ENCODE data around the gene CLSTN2.

DNA sequence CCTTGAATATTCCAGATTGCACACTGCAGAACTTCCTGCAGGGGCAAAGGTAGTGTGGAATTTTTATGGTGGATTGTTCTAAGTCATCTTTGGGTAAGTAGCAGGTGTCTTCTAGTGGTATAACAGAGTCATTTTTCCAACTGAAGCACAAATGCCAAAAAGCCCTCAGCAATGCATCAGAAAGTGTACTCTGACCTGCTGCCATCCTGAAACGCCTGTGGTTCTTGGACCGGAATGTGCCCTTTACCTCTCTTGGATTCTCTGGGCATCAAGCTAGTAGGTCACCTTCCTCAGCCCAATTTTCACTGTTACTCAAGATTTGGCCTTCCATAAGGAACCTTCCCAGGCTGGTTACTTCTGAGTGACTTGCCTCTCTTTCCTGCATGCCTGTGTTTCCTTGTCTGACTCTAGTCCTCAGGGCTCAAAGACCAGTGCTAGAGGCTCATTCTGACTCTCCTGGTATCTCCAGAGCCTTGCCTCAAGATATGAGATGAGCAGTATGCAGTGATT, 4.8 kb downstream of the CLSTN2 start:
- TF ChIP-seq, protein P1, sequence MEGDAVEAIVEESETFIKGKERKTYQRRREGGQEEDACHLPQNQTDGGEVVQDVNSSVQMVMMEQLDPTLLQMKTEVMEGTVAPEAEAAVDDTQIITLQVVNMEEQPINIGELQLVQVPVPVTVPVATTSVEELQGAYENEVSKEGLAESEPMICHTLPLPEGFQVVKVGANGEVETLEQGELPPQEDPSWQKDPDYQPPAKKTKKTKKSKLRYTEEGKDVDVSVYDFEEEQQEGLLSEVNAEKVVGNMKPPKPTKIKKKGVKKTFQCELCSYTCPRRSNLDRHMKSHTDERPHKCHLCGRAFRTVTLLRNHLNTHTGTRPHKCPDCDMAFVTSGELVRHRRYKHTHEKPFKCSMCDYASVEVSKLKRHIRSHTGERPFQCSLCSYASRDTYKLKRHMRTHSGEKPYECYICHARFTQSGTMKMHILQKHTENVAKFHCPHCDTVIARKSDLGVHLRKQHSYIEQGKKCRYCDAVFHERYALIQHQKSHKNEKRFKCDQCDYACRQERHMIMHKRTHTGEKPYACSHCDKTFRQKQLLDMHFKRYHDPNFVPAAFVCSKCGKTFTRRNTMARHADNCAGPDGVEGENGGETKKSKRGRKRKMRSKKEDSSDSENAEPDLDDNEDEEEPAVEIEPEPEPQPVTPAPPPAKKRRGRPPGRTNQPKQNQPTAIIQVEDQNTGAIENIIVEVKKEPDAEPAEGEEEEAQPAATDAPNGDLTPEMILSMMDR (IDR thresholded peaks at IDR 0.05), result no peak
- TF ChIP-seq POLR2A (IDR thresholded peaks at IDR 0.05), result no peak

Data from prostate gland (tissue), 2 donors.